OCI-LY1 (cell line): ENCODE measurements around the gene RNMT.

Experiments used
- H2AFZ ChIP-seq: fragments of 200-600 bp; sonication (generic), shearing (Covaris generic); 2 replicates; pipeline ENCODE4 v1.6.0; 2014; ENCODE audit warnings: antibody characterized with exemption, mild to moderate bottlenecking, low read length
- H3F3A ChIP-seq: fragments of 200-600 bp; sonication (generic), shearing (Covaris generic); 2 replicates; pipeline ENCODE4 v1.6.0; 2014; ENCODE audit warnings: mild to moderate bottlenecking, antibody characterized with exemption, low read length, moderate library complexity; ENCODE audit not compliant: insufficient read depth
- H3K27ac ChIP-seq: fragments of 200-600 bp; sonication (generic); 2 replicates; pipeline ENCODE4 v1.5.1; 2014; ENCODE audit warnings: low read length, mixed run types, mild to moderate bottlenecking, low read depth; ENCODE audit not compliant: poor library complexity, severe bottlenecking
- H3K27me3 ChIP-seq: fragments of 200-600 bp; sonication (generic); 2 replicates; pipeline ENCODE4 v1.6.0; 2014; ENCODE audit warnings: antibody characterized with exemption, mild to moderate bottlenecking, low read length, moderate library complexity; ENCODE audit not compliant: insufficient read depth
- H3K36me3 ChIP-seq: fragments of 200-600 bp; sonication (generic); 2 replicates; pipeline ENCODE4 v1.6.1; 2014; ENCODE audit warnings: mild to moderate bottlenecking, antibody characterized with exemption, low read length, moderate library complexity, mixed read lengths; ENCODE audit not compliant: insufficient read depth
- H3K4me1 ChIP-seq: fragments of 200-600 bp; sonication (generic); 2 replicates; pipeline ENCODE4 v1.5.1; 2014; ENCODE audit warnings: mild to moderate bottlenecking, low read length, moderate library complexity; ENCODE audit not compliant: insufficient read depth, severe bottlenecking
- H3K4me2 ChIP-seq: fragments of 200-600 bp; sonication (generic), shearing (Covaris generic); 2 replicates; pipeline ENCODE4 v1.6.1; 2014; ENCODE audit warnings: low read length
- H3K4me3 ChIP-seq: fragments of 200-600 bp; sonication (generic); 2 replicates; pipeline ENCODE4 v1.5.1; 2014; ENCODE audit warnings: low read length, low read depth, mild to moderate bottlenecking, mixed read lengths; ENCODE audit not compliant: poor library complexity, severe bottlenecking
- H3K79me2 ChIP-seq: fragments of 200-600 bp; shearing (Covaris generic); 2 replicates; pipeline ENCODE4 v1.6.1; 2016; ENCODE audit warnings: mixed run types, low read length, mixed read lengths; ENCODE audit not compliant: insufficient read depth
- H3K9ac ChIP-seq: fragments of 200-600 bp; sonication (generic), shearing (Covaris generic); 2 replicates; pipeline ENCODE4 v1.6.1; 2014; ENCODE audit warnings: mild to moderate bottlenecking, low read length, mixed read lengths
- H3K9me2 ChIP-seq: fragments of 200-600 bp; sonication (generic), shearing (Covaris generic); 2 replicates; pipeline ENCODE4 v1.6.1; 2014; ENCODE audit warnings: low read depth, mild to moderate bottlenecking, low read length, mixed read lengths
- H3K9me3 ChIP-seq: fragments of 200-600 bp; shearing (Covaris generic); 2 replicates; pipeline ENCODE4 v1.6.1; 2014; ENCODE audit warnings: low read length, mixed read lengths
- H4K20me1 ChIP-seq: fragments of 200-600 bp; sonication (generic), shearing (Covaris generic); 2 replicates; pipeline ENCODE4 v1.6.0; 2016; ENCODE audit warnings: mild to moderate bottlenecking, low read length; ENCODE audit not compliant: insufficient read depth
- CTCF ChIP-seq: fragments of 200-600 bp; sonication (generic), shearing (Covaris generic); IDR thresholded peaks from 2 replicates; pipeline ENCODE4 v1.5.1; 2017; ENCODE audit warnings: mild to moderate bottlenecking, antibody characterized with exemption, low read length, moderate library complexity, mixed read lengths
- EZH2 ChIP-seq: fragments of 200-600 bp; sonication (generic), shearing (Covaris generic); IDR thresholded peaks from 2 replicates; pipeline ENCODE4 v1.8.0; 2017; ENCODE audit warnings: borderline replicate concordance, mixed run types, mild to moderate bottlenecking, antibody characterized with exemption, low read length, moderate library complexity, mixed read lengths

Gene RNMT

GRCh38 chr18:13710414-13710831 is 16.1 kb upstream of the RNMT start:
- no peak for TF ChIP-seq CTCF
- no peak for TF ChIP-seq EZH2
- H3K9me3 ChIP-seq: peaks cover 21% of the 10 kb centered on the region; the same call in 1 of the 2 replicates
- no peak overlapping the region for H3K4me2 ChIP-seq
- no peaks in the 10 kb centered on the region for H3K9me2 ChIP-seq
- H3F3A ChIP-seq: no peaks in the 10 kb centered on the region
- H3K27ac ChIP-seq: no peak overlapping the region
- no peak overlapping the region for H3K4me3 ChIP-seq
- no peak overlapping the region for H2AFZ ChIP-seq
- H3K9ac ChIP-seq: no peak overlapping the region
- H3K36me3 ChIP-seq: peaks cover 21% of the 10 kb centered on the region
- no peaks in the 10 kb centered on the region for H3K27me3 ChIP-seq
- no peaks in the 10 kb centered on the region for H4K20me1 ChIP-seq
- H3K79me2 ChIP-seq: peaks cover 88% of the 10 kb centered on the region
- no peaks in the 10 kb centered on the region for H3K4me1 ChIP-seq

- no peak overlapping the region for H3K4me3 ChIP-seq
- H3K27ac ChIP-seq: no peak overlapping the region
- peaks cover 15% of the 10 kb centered on the region; the same call in 1 of the 2 replicates for H3K9me3 ChIP-seq
- no peaks in the 10 kb centered on the region for H3K4me1 ChIP-seq
- TF ChIP-seq CTCF (no peak), EZH2 (no peak)
- no peaks in the 10 kb centered on the region for H4K20me1 ChIP-seq
- no peak overlapping the region for H3K9ac ChIP-seq
- H3K27me3 ChIP-seq: no peaks in the 10 kb centered on the region
- no peak overlapping the region for H3K4me2 ChIP-seq
- H3K79me2 ChIP-seq: peaks cover 97% of the 10 kb centered on the region
- H3K36me3 ChIP-seq: peaks cover 20% of the 10 kb centered on the region
- H3F3A ChIP-seq: no peaks in the 10 kb centered on the region
- H2AFZ ChIP-seq: no peak overlapping the region
- H3K9me2 ChIP-seq: no peaks in the 10 kb centered on the region
Measured at GRCh38 chr18:13712400-13713131, 13.9 kb upstream of the RNMT start.

- H3K27ac ChIP-seq: no peak overlapping the region
- peaks cover 20% of the 10 kb centered on the region for H3K9me3 ChIP-seq
- peaks cover 97% of the 10 kb centered on the region for H3K79me2 ChIP-seq
- no peak overlapping the region for H3K9ac ChIP-seq
- H4K20me1 ChIP-seq: no peaks in the 10 kb centered on the region
- TF ChIP-seq CTCF (no peak), EZH2 (no peak)
- H3K9me2 ChIP-seq: no peaks in the 10 kb centered on the region
- H3K4me1 ChIP-seq: no peaks in the 10 kb centered on the region
- no peak overlapping the region for H3K4me3 ChIP-seq
- no peak overlapping the region for H2AFZ ChIP-seq
- H3K4me2 ChIP-seq: no peak overlapping the region
- H3K36me3 ChIP-seq: peaks cover 24% of the 10 kb centered on the region
- H3K27me3 ChIP-seq: no peaks in the 10 kb centered on the region
- no peaks in the 10 kb centered on the region for H3F3A ChIP-seq
Measured at GRCh38 chr18:13713455-13714055, 12.9 kb upstream of the RNMT start.
